GM18511 (cell line): ENCODE data around the gene EXOC3L1.

Experiments
- ATAC-seq: cut with Tn5 transposase; IDR thresholded peaks from one replicate; pipeline ENCODE4 v1.9.1; 2021; ENCODE audit warnings: mild to moderate bottlenecking, moderate library complexity; ENCODE audit not compliant: unreplicated experiment

The EXOC3L1 gene

GRCh38 chr16:67216612-67217490 is 26.9 kb upstream of the EXOC3L1 start:
- no peak for ATAC-seq

GRCh38 chr16:67215706-67216105 is 25.8 kb upstream of the EXOC3L1 start:
- ATAC-seq: no peak

- ATAC-seq: no peak
These were observed 23.5 kb upstream of the EXOC3L1 start for GRCh38 chr16:67213197-67214019.

GRCh38 chr16:67212766-67213165 is 22.8 kb upstream of the EXOC3L1 start:
- no peak for ATAC-seq

DNA sequence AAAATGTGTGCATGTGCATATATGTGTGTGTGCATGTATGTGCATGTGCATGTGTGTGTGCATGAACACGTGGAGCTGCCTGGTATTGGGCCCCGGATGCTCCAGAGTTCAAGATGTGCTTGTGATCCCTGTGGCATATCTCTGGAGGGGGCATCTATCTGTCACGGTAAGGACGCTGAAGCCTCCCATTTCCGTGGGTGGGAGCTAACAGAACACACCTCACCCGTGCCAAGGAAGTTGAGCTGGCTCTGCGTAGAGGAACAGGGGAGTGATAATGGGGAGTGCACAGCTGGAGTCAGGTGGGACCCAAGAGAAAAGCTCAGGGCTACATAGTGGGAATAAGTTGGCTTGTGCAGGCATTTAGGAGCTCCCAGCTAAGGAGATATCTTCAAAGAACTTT is 21.7 kb upstream of the EXOC3L1 start:
- no peak for ATAC-seq

DNA sequence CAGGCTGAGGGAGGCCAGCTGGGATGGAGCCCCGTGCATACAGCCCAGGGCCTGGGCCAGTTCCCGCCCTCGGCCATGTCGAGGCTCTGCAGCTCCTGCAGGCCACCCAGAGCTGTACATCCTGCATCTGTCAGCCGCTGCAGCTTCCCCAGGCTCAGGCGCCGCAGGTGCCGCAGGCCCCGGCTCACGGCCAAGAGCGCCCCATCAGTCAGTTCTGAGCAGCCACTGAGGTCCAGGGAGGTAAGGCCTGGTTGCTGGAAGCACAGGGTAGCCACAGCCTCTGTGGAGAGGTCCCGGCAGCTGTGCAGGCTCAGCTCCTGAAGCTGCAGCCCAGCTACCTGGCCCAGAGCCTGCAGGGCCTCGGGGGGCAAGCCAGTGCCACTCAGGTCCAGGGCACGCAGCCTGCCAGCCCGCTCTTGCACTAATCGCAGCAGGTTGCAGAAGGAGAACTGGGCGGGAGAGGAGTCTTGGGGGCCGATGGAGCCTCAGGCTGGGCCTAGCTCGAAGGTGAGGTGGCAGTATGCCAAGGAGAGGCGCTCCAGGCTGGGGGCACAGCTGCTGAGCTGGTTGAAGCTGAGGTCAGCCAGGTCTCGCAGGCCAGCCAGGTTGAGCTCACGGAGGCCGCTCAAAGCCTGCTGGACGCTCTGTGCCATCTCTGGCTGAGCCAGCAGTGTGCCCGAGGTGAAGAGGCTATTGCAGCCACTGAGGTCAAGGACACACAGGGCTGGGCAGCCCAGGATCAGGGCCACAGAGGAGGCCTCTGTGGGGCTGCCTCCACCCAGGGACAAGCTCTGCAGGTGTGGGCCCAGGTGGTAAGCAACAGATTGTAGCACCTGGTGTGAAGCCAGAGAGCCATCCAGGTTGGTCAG is 20.4 kb upstream of the EXOC3L1 start:
- ATAC-seq: no peak

DNA sequence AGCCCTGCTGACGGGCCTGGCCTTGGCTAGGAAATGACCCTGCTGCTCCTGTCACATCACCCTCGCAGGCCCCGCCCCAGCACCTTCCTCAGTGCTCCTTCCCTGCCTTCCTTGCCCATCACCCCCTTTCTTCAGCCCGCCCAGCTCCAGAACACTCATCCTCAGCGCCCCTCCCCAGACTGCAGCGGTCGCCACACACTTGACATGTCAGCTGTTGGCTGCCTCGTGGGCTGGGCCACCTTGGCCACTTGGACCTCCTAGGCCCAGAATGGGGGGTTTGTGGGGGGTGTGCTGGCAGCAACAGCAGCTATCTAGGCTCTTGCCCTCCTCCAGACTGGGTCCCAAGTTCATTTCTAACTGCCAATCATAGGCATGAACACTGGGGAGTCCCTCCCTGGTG is 19.6 kb upstream of the EXOC3L1 start:
- ATAC-seq: no peak

GRCh38 chr16:67208154-67208896 is 18.4 kb upstream of the EXOC3L1 start:
- no peak for ATAC-seq

GRCh38 chr16:67207249-67208091 is 17.5 kb upstream of the EXOC3L1 start:
- ATAC-seq: no peak

GRCh38 chr16:67206838-67207248 is 16.9 kb upstream of the EXOC3L1 start:
- no peak for ATAC-seq

GRCh38 chr16:67206129-67206837 is 16.3 kb upstream of the EXOC3L1 start:
- no peak for ATAC-seq

DNA sequence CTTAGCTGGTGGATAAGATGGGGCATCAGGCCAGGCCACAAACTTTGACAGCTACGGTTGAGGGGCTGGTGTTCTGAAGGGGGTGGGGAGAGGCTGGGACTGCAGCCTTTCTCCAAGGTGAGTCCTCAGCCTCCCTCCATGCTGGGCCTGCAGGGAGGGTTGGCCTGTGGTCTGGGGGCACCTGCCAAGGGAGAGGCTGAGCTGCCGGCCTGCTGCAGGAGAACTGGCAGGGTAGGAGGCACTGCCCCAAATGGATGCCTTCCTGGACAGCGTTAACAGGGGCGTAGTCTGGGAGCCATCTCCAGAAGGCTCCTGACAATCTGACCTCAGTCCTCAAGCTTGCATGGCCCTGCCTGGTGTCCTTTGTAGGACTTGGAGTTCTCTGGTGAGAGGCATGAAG is 14.1 kb upstream of the EXOC3L1 start:
- no peak for ATAC-seq

- no peak for ATAC-seq
These were observed 13.1 kb upstream of the EXOC3L1 start for GRCh38 chr16:67202956-67203493.

- no peak for ATAC-seq
These were observed 12.5 kb upstream of the EXOC3L1 start for GRCh38 chr16:67202426-67202825.

- no peak for ATAC-seq
These were observed 11.7 kb upstream of the EXOC3L1 start for GRCh38 chr16:67201411-67202345.

GRCh38 chr16:67200491-67200890 is 10.6 kb upstream of the EXOC3L1 start:
- no peak for ATAC-seq

- ATAC-seq: no peak
These were observed 9.9 kb upstream of the EXOC3L1 start for GRCh38 chr16:67199808-67200198.
